ENCODE results near the gene GULP1. TPM values are rescaled to one million over a fixed set of nuclear protein-coding genes. Genes with fewer than 3 reads are reported as not detected.
A peak's percentile ranks its signal among the peaks of the same experiment; 100 is the strongest.

GULP1 gene
- total RNA-seq, 1 donor from 2014 or later = 54.1 TPM

DNA sequence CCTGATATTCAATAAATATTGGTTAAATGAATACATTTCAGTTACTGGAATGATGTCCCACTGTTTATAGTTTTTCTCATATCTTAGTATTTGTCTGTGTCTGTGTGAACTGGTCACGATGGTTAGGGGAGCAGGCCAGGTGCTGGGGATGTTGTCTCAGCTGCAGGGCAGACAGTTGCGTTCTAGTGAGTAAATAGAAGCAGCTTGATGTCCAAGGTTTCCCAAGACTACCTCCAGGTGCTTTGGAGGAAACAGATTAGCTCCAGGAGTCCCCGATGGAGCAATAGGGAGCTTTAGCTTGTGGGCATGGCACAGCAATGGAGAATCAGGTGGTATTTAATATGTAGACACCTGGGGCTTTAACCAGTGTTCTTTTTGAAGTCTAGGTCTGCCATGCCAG lies 75.5 kb downstream of the GULP1 start:
- DNase-seq (ENCODE audit: low read depth) = no peak

DNA sequence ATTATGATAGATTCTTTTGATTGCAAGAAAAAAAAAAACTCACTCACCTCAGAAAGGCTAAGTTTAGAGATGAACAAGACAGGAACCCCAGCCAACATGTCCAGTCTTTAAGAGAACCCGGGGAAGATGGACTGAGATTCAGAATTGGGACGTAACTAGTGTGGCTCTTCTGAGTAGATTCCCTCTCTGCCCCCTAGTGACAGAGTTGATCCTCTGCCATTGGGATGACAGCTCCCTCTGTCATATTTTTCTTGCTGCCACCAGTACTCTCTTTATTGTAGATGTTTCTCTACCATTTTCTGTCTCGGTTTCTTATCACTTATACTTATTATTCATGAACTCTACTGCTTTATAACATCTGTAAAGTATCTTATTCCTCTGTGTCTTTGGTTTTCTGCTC lies 77.7 kb downstream of the GULP1 start:
- peak; percentile 77 for DNase-seq (ENCODE audit: low read depth)

GRCh38 chr2:188378371-188378950 lies 86.8 kb downstream of the GULP1 start:
- peak; percentile 40 for DNase-seq (ENCODE audit: low read depth)

- DNase-seq (ENCODE audit: low read depth) = no peak
These were observed 88.1 kb downstream of the GULP1 start for GRCh38 chr2:188379748-188380147.

- DNase-seq (ENCODE audit: low read depth) = no peak
These were observed 88.6 kb downstream of the GULP1 start for GRCh38 chr2:188380280-188380679.

DNA sequence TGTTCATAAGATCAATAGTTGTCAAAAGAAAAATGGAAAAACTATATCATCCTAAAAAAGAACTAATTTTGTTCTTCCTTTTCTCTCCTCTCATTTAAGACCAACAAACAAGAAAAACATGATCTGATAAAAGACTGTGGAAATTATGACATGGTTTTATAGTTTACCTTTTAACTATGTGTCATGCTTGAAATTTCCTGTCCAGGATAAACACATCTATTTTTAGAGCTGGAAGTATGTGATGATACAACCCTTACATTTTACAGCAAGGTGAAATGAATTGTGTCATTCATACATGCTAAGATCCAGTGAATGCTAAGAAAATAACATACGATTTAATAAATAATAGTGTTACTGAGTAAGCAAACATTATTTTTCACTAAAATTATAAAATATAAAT lies 89.9 kb downstream of the GULP1 start:
- no peak for DNase-seq (ENCODE audit: low read depth)

DNA sequence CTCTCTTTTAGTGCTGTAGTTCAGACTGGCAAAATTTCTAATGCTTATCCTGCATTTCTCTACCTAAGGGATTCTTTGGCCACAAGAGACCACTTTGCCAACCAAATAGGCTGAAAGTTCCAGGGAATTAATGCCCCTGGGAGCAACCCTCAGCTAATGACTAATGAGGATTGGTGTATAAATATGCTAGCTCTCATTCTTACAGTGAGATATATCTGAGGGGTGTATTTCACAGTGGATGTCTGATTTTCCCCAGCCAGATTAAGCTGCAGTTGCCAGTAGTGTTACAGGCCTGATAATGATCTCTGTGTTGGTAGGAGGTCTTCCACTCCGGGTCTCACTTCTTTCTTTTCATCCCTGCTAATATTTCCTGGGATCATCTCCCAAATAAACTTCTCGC lies 90.4 kb downstream of the GULP1 start:
- peak; percentile 32 for DNase-seq (ENCODE audit: low read depth)

GRCh38 chr2:188383158-188383557 lies 91.5 kb downstream of the GULP1 start:
- no peak for DNase-seq (ENCODE audit: low read depth)

DNA sequence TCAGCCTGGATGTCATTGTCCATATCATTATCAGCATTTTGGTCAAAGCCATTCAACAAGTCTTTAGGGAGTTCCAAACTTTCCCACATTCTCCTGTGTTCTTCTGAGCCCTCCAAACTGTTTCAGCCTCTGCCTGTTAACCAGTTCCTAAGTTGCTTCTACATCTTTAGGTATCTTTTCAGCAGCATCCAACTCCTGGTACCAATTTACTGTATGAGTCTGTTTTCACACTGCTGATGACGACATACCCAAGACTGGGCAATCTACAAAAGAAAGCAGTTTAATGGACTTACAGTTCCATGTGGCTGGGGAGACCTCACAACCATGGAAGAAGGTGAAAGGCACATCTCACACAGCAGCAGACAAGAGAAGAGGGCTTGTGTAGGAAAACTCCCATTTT lies 94.2 kb downstream of the GULP1 start:
- no peak for DNase-seq (ENCODE audit: low read depth)

DNA sequence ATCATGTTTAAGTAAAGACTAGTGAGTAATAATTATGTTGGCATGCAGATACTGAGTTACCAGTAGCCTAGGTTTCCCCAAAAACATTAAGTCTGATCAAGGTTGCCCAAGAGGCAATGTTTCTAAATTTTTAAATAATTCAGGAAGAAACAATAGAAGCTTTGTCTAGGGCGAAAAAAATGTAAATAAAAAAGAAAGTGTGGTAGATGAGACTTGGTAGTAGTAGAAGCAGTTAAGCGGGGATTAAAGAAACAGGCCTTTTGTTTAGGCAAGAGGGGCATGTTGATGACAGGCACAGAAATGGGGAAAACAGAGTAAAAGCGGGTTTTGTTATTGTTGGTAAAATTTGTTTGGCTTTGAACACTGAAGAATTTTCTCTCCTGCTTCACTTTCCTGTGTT lies 97.2 kb downstream of the GULP1 start:
- DNase-seq (ENCODE audit: low read depth) = no peak

GRCh38 chr2:188391354-188391753 lies 99.7 kb downstream of the GULP1 start:
- DNase-seq (ENCODE audit: low read depth) = no peak

- no peak for DNase-seq (ENCODE audit: low read depth)
These were observed 103.3 kb downstream of the GULP1 start for GRCh38 chr2:188394931-188395472.

DNA sequence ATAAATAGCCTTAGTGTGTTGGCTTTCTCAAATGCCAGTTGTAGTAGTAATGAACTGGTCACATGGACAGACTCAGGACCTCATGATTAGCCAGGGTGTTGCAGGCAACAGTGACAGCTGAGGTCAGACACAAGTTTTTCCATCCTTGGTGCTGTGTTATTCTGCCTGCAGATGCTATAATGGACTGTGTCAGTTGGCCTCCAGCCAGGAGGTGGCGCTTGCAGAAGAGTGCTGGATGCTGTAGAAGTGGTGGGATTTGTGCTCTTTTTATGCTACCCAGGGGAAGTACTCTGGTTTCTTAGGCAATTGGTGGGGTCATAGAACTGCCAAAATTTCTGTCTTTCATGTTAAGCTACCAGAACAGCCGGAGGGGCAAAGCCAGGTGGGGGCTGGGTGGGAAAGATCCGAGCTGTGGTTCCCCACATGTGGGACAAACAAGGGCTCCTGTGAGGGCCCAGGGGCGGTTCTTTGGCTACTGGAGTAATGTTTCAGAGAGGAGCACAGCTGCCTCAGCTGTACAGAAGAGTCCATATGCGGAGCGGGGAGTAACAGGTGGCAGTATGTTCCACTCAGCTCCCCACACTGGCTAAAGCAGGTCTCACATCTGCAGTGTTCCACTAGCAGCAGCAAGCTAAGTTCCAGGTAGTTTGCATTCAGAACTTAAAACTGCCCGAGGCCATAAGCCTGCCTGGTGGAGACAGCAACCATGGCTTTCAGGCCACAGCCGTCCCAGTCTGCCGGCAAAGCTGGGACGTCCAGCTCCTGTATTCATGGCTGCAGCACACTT lies 104.4 kb downstream of the GULP1 start:
- no peak for DNase-seq (ENCODE audit: low read depth)

- DNase-seq (ENCODE audit: low read depth) = no peak
These were observed 107.5 kb downstream of the GULP1 start for GRCh38 chr2:188399159-188399558.

DNA sequence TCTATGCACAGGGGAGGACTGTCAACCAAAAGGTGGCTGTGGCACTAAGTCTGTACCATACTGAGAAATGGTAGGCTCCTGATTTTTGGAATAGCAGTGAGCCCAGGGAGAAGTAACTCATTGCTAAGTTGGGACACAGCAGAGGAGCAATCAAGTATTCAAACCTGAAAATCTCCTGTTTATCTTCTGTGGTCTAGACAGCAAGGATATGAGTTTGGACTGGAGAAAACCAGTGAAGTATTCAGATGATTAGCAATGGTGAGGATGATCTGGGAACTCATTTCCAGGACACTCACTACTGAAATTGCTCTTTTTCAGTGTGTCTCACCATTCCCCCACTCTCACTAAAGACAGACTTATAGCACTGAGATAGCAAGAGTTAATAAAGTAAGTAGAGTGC lies 112.0 kb downstream of the GULP1 start:
- DNase-seq (ENCODE audit: low read depth) = no peak

GRCh38 chr2:188404341-188405004 lies 112.8 kb downstream of the GULP1 start:
- no peak for DNase-seq (ENCODE audit: low read depth)

DNA sequence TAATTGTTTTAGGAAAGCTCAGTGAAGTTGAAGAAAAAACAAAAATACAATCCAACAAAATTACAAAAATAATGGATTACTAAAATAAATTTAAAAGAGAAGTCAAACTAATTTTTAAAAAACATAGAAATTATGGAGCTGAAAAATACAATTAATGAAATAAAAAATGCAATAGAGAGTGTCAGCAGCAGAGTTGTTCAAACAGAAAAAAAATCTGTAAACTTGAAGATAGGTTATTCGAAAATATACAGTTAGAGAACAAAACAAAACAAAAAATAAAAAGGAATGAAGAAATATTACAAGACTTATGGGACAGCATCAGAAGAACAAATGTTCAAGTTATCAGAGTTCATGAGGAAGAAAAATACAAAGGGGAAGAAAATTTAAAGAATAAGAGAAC lies 114.7 kb downstream of the GULP1 start:
- DNase-seq (ENCODE audit: low read depth) = no peak

DNA sequence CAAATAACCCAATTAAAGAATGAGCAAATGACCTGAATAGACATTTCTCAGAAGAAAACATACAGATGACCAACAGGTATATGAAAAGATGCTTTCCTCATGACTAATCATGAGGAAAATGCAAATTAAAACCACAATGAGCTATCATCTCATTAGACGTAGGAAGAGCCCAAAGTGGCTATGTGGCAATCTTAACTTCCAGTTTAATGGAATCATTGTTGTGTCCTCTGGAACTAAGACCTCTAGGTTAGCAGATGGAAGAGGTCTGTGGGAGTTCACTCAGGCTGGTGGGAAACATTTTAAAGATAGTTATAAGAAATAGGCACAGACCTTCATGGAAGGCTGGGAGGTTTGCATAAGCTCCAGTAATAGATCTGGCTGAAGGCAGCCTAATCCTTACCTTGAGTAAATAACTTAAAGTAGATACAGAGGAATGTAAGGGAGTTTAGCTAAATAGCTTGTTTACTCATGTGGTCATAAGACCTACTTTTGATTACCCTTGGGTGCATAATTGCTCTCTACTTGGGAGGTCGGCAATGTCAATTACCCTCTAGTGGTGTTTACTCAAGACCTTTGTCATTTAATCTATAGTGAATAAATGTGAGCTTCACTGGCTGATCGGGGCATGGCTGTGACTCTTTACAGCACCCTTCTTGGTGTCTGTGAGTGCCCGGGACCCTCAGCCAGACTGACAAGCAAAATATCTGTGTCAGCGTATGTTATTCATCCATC lies 119.0 kb downstream of the GULP1 start:
- no peak for DNase-seq (ENCODE audit: low read depth)

GRCh38 chr2:188412190-188412589 lies 120.5 kb downstream of the GULP1 start:
- no peak for DNase-seq (ENCODE audit: low read depth)

- peak; percentile 45 for DNase-seq (ENCODE audit: low read depth)
These were observed 122.7 kb downstream of the GULP1 start for GRCh38 chr2:188414411-188414810.

Measured in myocyte (in vitro differentiated cells).